Panc1 (cell line): ENCODE results near the gene BCL2. TPM values are rescaled to one million over a fixed set of nuclear protein-coding genes. Genes with fewer than 3 reads are reported as not detected.

ENCODE experiments used
- ATAC-seq: fragments of 200-7000 bp; cut with Tn5 transposase; 2 replicates; pipeline ENCODE4 v1.9.1; 2020; ENCODE audit warnings: mild to moderate bottlenecking, moderate library complexity
- BruUV-seq: library from RNA; stranded (reverse); fragments of 400-500 nt; replicated peaks from 2 replicates; lab custom pipeline; 2021; lab: Mats Ljungman, UMichigan
- CTCF ChIA-PET: fragments of 300-600 bp; sonication (Branson Sonifier 250); formaldehyde crosslinking; loops from one replicate; lab custom pipeline; 2022; ENCODE audit warnings: antibody characterized with exemption; lab: Charles Lee
- POLR2A ChIA-PET: fragments of 300-600 bp; sonication (Branson Sonifier 250); formaldehyde crosslinking; loops from one replicate; lab custom pipeline; 2022; ENCODE audit warnings: antibody characterized with exemption; lab: Charles Lee
- DNase-seq: peaks from one replicate; pipeline ENCODE4 v3.0.0-alpha.2; 2010; ENCODE audit warnings: low read depth, low spot score
- H3K27ac ChIP-seq: 2 replicates; pipeline ENCODE4 v1.5.1; 2011; ENCODE audit warnings: mild to moderate bottlenecking, low read length, inconsistent platforms
- H3K27me3 ChIP-seq: fragments of 200-500 bp; sonication (Bioruptor generic); 2 replicates; pipeline ENCODE4 v1.6.0; 2014; ENCODE audit warnings: low read length, inconsistent platforms; ENCODE audit not compliant: control insufficient read depth, insufficient read depth
- H3K36me3 ChIP-seq: fragments of 200-500 bp; sonication (Bioruptor generic); 2 replicates; pipeline ENCODE4 v1.5.1; 2014; ENCODE audit warnings: inconsistent platforms, mild to moderate bottlenecking, low read length, moderate library complexity; ENCODE audit not compliant: control insufficient read depth, insufficient read depth
- H3K4me1 ChIP-seq: 2 replicates; pipeline ENCODE4 v1.5.1; 2011; ENCODE audit warnings: inconsistent platforms, mild to moderate bottlenecking, low read length, moderate library complexity; ENCODE audit not compliant: control insufficient read depth, insufficient read depth
- H3K4me3 ChIP-seq, 2 experiments: 2 replicates each; pipeline ENCODE4 v1.5.1; 2011 to 2012; ENCODE audit warnings: low read depth in 2 of 2, low read length in 2 of 2, mild to moderate bottlenecking in 2 of 2, inconsistent platforms in 1 of 2, moderate library complexity in 1 of 2
- H3K9me3 ChIP-seq: fragments of 200-500 bp; sonication (Bioruptor generic); 2 replicates; pipeline ENCODE4 v1.5.1; 2014; ENCODE audit warnings: low read depth, mild to moderate bottlenecking, inconsistent platforms, low read length, moderate library complexity; ENCODE audit not compliant: control insufficient read depth, insufficient read depth
- CTCF ChIP-seq: fragments of 450-650 bp; IDR thresholded peaks from 2 replicates; pipeline ENCODE4 v1.5.1; 2017; ENCODE audit warnings: mild to moderate bottlenecking
- POLR2AphosphoS5 ChIP-seq: IDR thresholded peaks from 2 replicates; pipeline ENCODE4 v1.6.1; 2012; ENCODE audit warnings: mild to moderate bottlenecking, low read depth, low read length, moderate library complexity
- REST ChIP-seq, 2 experiments: IDR thresholded peaks; 2 replicates each; pipeline ENCODE4 v1.6.1; 2011 to 2012; ENCODE audit warnings: low read depth in 2 of 2, control low read depth in 1 of 2, low read length in 1 of 2, mild to moderate bottlenecking in 1 of 2, moderate library complexity in 1 of 2; ENCODE audit not compliant: insufficient read depth in 1 of 2
- SIN3A ChIP-seq: IDR thresholded peaks from 2 replicates; pipeline ENCODE4 v1.6.1; 2012; ENCODE audit warnings: low read depth, mild to moderate bottlenecking, low read length, moderate library complexity, borderline replicate concordance; ENCODE audit not compliant: insufficient read depth
- TCF7L2 ChIP-seq: IDR thresholded peaks from 2 replicates; pipeline ENCODE4 v1.6.1; 2011; ENCODE audit warnings: mild to moderate bottlenecking, low read depth, low read length, inconsistent platforms
- in situ Hi-C: cut with HindIII; loops from 2 replicates; pipeline ENCODE4 v1.10.0; 2016; ENCODE audit warnings: low sequenced_read_pairs, low pct_unique_long_range_greater_than_20kb
- intact Hi-C: fragments of 100-400 bp; cut with micrococcal nuclease; formaldehyde crosslinking; loops from one replicate; pipeline ENCODE4 v1.10.0; 2022; ENCODE audit not compliant: unreplicated experiment
- total RNA-seq: library from RNA; stranded (reverse); gene quantifications from one replicate; pipeline ENCODE4 v1.2.1, GENCODE V29; 2021; ENCODE audit not compliant: unreplicated experiment

BCL2 gene
- total RNA-seq, 1 experiment from 2014 or later = 0.72 TPM

DNA sequence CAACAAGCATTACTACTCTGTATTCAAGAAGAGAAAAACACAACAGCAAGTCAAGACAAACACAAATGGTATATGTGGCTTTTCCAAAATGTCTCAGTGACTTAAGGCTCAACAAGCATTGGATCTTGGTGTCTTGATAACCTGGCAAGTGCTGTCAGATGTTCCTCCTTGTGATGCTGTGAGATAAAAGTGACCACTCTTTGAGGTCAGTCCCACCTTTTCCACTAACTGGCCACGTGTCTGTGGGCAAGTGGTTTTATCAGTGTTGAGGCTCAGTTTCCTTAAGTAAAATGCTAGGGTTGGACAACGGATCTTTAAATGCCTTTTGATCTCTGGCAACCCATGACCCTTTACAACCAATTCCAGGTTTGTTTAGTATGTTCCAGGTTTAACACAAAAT lies 98.7 kb downstream of the BCL2 start:
- ChIA-PET POLR2A (no interaction called here), CTCF (no interaction called here)
- intact Hi-C loops (no loop called here), in situ Hi-C loops (no loop called here)
- H3K4me1 ChIP-seq = no peaks in the 10 kb centered on the region
- DNase-seq (no peak), ATAC-seq (no peak)
- H3K4me3 ChIP-seq = no peak overlapping the region
- no peak for TF ChIP-seq REST (IDR thresholded peaks at IDR 0.05; ENCODE audit: insufficient read depth in 1 of 2, low read depth in 2 of 2, low read length in 1 of 2)
- TF ChIP-seq SIN3A = no peak
- TF ChIP-seq POLR2AphosphoS5 = no peak
- TF ChIP-seq TCF7L2 = no peak
- no peak for TF ChIP-seq CTCF
- BruUV-seq = no TSS peak
- no peaks in the 10 kb centered on the region for H3K27me3 ChIP-seq
- no peaks in the 10 kb centered on the region for H3K36me3 ChIP-seq
- H3K27ac ChIP-seq = no peak overlapping the region
- H3K9me3 ChIP-seq = no peaks in the 10 kb centered on the region

DNA sequence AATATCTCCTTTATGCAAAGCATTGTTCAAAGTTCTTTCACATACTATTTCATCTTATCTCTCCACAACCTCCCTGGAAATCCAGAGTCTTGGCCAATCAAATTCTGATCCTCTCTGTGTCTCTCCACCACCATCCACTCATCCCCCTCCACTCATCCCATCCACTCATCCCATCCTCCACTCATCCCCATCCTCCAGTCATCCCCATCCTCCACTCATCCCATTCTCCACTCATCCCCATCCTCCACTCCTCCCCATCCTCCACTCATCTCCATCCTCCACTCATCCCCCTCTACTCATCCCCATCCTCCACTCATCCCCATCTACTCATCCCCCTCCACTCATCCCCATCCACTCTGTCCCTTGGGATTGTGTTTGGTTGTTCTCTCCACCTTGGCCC lies 101.1 kb downstream of the BCL2 start:
- in situ Hi-C loops = no loop called here

More for the DNA sequence above, 101.1 kb downstream of the BCL2 start:
- Histone ChIP-seq H3K4me3 (no peak overlapping the region), H3K4me1 (no peaks in the 10 kb centered on the region), H3K9me3 (no peaks in the 10 kb centered on the region), H3K36me3 (no peaks in the 10 kb centered on the region), H3K27me3 (no peaks in the 10 kb centered on the region), H3K27ac (no peak overlapping the region)
- intact Hi-C loops = no loop called here
- ChIA-PET POLR2A (no interaction called here), CTCF (no interaction called here)
- TF ChIP-seq REST (IDR thresholded peaks at IDR 0.05; ENCODE audit: insufficient read depth in 1 of 2, low read depth in 2 of 2, low read length in 1 of 2) = no peak
- TF ChIP-seq POLR2AphosphoS5 = no peak
- no peak for TF ChIP-seq SIN3A
- no peak for TF ChIP-seq TCF7L2
- TF ChIP-seq CTCF = no peak
- no TSS peak for BruUV-seq
- ATAC-seq (no peak), DNase-seq (no peak)
